H1 (cell line): ENCODE measurements around the gene CD248. TPM values are rescaled to one million over a fixed set of nuclear protein-coding genes. Genes with fewer than 3 reads are reported as not detected.

ENCODE experiments used
- ASH2L ChIP-seq: fragments of 200-600, 300-600 bp; sonication (generic); IDR thresholded peaks from one replicate; pipeline ENCODE4 v1.7.1; 2017; ENCODE audit warnings: low read length
- CBX8 ChIP-seq: fragments of 300-800, 300-1000 bp; sonication (generic); IDR thresholded peaks from 2 replicates; pipeline ENCODE4 v1.7.1; 2016; ENCODE audit warnings: low read depth, low read length, borderline replicate concordance
- CEBPB ChIP-seq: IDR thresholded peaks from 2 replicates; pipeline ENCODE4 v1.6.1; 2012; ENCODE audit warnings: low read depth, low read length
- CHD2 ChIP-seq: IDR thresholded peaks from 2 replicates; pipeline ENCODE4 v1.6.1; 2012; ENCODE audit warnings: low read length, improper control_type of control experiment
- CREB1 ChIP-seq: IDR thresholded peaks from 2 replicates; pipeline ENCODE4 v1.6.1; 2012; ENCODE audit warnings: inconsistent platforms
- CTBP2 ChIP-seq: IDR thresholded peaks from 2 replicates; pipeline ENCODE4 v1.7.0; 2011; ENCODE audit warnings: borderline replicate concordance, mild to moderate bottlenecking, moderate library complexity, mixed read lengths, low read length; ENCODE audit not compliant: insufficient read depth, insufficient read length
- EP300 ChIP-seq, 2 experiments: IDR thresholded peaks; 1 replicate in 1 of 2; 2 replicates in 1 of 2; pipeline ENCODE4 v1.6.1; 2011 to 2012; ENCODE audit warnings: low read depth in 2 of 2, low read length in 2 of 2, mild to moderate bottlenecking in 2 of 2, borderline replicate concordance in 1 of 2, inconsistent platforms in 1 of 2, moderate library complexity in 1 of 2
- FOSL1 ChIP-seq: IDR thresholded peaks from 2 replicates; pipeline ENCODE4 v1.6.1; 2011; ENCODE audit warnings: mild to moderate bottlenecking, low read depth, low read length, moderate library complexity; ENCODE audit not compliant: insufficient read depth
- GABPA ChIP-seq: IDR thresholded peaks from 2 replicates; pipeline ENCODE4 v1.6.1; 2011; ENCODE audit warnings: mild to moderate bottlenecking, low read length, moderate library complexity, borderline replicate concordance; ENCODE audit not compliant: insufficient read depth
- HDAC2 ChIP-seq, 2 experiments: fragments of 300-600 bp in 1 of 2; sonication (generic) in 1 of 2; IDR thresholded peaks; 2 replicates each; pipeline ENCODE4 v1.6.1; 2011 to 2012; ENCODE audit warnings: low read depth in 2 of 2, low read length in 2 of 2, mild to moderate bottlenecking in 2 of 2, moderate library complexity in 2 of 2, borderline replicate concordance in 1 of 2, inconsistent platforms in 1 of 2
- JUND ChIP-seq: IDR thresholded peaks from 2 replicates; pipeline ENCODE4 v1.6.1; 2011; ENCODE audit warnings: mild to moderate bottlenecking, improper control_type of control experiment, low read length
- KDM1A ChIP-seq: fragments of 200-600, 300-600 bp; sonication (generic); IDR thresholded peaks from 2 replicates; pipeline ENCODE4 v1.7.1; 2016; ENCODE audit warnings: mild to moderate bottlenecking, low read length, borderline replicate concordance
- RBBP5 ChIP-seq: IDR thresholded peaks from 2 replicates; pipeline ENCODE4 v1.7.1; 2012; ENCODE audit warnings: low read depth, mild to moderate bottlenecking, inconsistent platforms, low read length, moderate library complexity, borderline replicate concordance
- SIX5 ChIP-seq: IDR thresholded peaks from 2 replicates; pipeline ENCODE4 v1.6.1; 2011; ENCODE audit warnings: mild to moderate bottlenecking, low read depth, low read length
- SP4 ChIP-seq: IDR thresholded peaks from 2 replicates; pipeline ENCODE4 v1.6.1; 2012; ENCODE audit warnings: low read length, inconsistent platforms
- TBP ChIP-seq: IDR thresholded peaks from 2 replicates; pipeline ENCODE4 v1.6.1; 2011; ENCODE audit warnings: low read depth, low read length, improper control_type of control experiment
- YY1 ChIP-seq: IDR thresholded peaks from 2 replicates; pipeline ENCODE4 v1.6.1; 2011; ENCODE audit warnings: low read depth, mild to moderate bottlenecking, low read length
- ZNF274 ChIP-seq: IDR thresholded peaks from 2 replicates; pipeline ENCODE4 v1.7.0; 2012; ENCODE audit warnings: low read length, borderline replicate concordance; ENCODE audit errors: extremely low read depth
- polyA plus RNA-seq, 7 experiments: library from polyadenylated mRNA; depleted of rRNA in 3 of 7; stranded (reverse) in 5 of 7; unstranded in 2 of 7; fragments of >200 nt in 5 of 7; fragments of 200-250 nt in 2 of 7; gene quantifications; 1 replicate in 5 of 7; 2 replicates in 1 of 7; 4 replicates in 1 of 7; pipeline versions ENCODE4 v1.2.1 to v1.2.3, GENCODE V29; 2011 to 2013; ENCODE audit warnings: missing spikeins in 2 of 7, mixed read lengths in 2 of 7
- total RNA-seq: library from RNA; stranded (reverse); fragmentation: NEBNext Ultra II Directional; extraction: Animal tissue kit (Norgen Biotek cat#: 25700); gene quantifications from 2 replicates; pipeline ENCODE4 v1.2.1, GENCODE V29; 2021
- TF ChIP-seq, protein P1 (sequence below), 3 experiments: IDR thresholded peaks; 1 replicate in 2 of 3; 2 replicates in 1 of 3; pipeline versions ENCODE4 v1.5.1 to v1.6.1; 2011; ENCODE audit warnings: low read length in 3 of 3, mild to moderate bottlenecking in 3 of 3, inconsistent platforms in 2 of 3, low read depth in 1 of 3, moderate library complexity in 1 of 3; ENCODE audit not compliant: insufficient read depth in 1 of 3; ENCODE audit errors: control extremely low read depth in 1 of 3

The CD248 gene
- total and polyA plus RNA-seq, 2 of the 8 experiments (the other 6 are each of a cell fraction or from before 2014, with no cell fraction given): 2.7 to 3.9 TPM

DNA sequence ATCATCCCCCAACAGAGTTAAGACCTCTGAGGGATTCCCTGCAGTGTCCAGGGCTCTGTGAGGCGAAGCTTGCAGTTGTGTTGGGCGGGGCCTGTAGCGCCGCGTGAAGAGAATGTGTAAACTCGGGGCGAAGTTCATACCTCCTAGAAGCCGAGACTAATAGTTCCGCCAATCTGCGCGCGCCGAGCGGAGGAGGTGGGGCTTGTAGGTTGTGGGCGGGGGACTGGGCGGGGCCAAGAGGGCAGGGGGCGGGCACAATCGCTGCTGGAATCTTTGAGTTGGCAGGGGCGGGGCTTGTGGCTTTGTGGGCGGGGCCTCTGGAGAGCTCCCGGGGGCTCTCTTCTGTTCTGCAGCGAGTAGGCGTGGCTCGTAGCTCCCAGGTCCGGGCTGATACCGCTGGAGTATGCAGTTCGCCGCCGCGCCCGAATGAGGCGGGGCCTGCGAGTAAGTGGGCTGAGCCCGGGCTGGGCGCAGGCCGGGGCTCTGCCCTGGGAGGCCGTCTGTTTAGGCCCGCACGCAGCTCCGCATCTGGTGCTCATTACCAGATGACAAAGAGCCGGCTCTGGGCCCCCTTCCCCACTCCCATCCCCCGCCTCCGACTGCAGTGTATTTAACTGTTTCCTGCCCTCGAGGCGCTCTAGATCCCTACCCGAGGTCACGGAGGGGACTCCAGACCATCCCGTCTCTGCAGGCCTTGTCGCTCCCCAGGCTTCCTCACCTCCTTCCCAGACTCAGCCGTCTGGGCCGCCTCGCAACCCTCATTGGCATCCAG lies 4.1 kb downstream of the CD248 start (continued):
- TF ChIP-seq ASH2L (no peak), CTBP2 (no peak), CEBPB (no peak), JUND (no peak), ZNF274 (no peak), CHD2 (no peak), HDAC2 (IDR thresholded peaks at IDR 0.05; ENCODE audit: borderline replicate concordance in 1 of 2, low read depth in 2 of 2, low read length in 2 of 2) (peak in 1 of 2 experiments; percentile 41; a peak in 2 of 4 replicates), TBP (0 out of 2 replicates have a peak, but pooled peaks have one; percentile 20), FOSL1 (no peak), CREB1 (0 out of 2 replicates have a peak, but pooled peaks have one; percentile 14), SIX5 (no peak), KDM1A (no peak; the same call in none of the 2 replicates), YY1 (0 out of 2 replicates have a peak, but pooled peaks have one; percentile 7), CBX8 (no peak), RBBP5 (no peak), EP300 (IDR thresholded peaks at IDR 0.05; ENCODE audit: borderline replicate concordance in 1 of 2, low read depth in 2 of 2, low read length in 2 of 2) (no peak), GABPA (no peak), SP4 (no peak)
- TF ChIP-seq, protein P1, sequence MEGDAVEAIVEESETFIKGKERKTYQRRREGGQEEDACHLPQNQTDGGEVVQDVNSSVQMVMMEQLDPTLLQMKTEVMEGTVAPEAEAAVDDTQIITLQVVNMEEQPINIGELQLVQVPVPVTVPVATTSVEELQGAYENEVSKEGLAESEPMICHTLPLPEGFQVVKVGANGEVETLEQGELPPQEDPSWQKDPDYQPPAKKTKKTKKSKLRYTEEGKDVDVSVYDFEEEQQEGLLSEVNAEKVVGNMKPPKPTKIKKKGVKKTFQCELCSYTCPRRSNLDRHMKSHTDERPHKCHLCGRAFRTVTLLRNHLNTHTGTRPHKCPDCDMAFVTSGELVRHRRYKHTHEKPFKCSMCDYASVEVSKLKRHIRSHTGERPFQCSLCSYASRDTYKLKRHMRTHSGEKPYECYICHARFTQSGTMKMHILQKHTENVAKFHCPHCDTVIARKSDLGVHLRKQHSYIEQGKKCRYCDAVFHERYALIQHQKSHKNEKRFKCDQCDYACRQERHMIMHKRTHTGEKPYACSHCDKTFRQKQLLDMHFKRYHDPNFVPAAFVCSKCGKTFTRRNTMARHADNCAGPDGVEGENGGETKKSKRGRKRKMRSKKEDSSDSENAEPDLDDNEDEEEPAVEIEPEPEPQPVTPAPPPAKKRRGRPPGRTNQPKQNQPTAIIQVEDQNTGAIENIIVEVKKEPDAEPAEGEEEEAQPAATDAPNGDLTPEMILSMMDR (IDR thresholded peaks at IDR 0.05; ENCODE audit: control extremely low read depth in 1 of 3, insufficient read depth in 1 of 3, low read depth in 1 of 3, low read length in 3 of 3): no peak
